ENCODE data around the gene SRGAP1.

The SRGAP1 gene

GRCh38 chr12:63844391-63845341 is at the start of gene SRGAP1:
TSS of gene SRGAP1 (plus strand) at chr12:63844700. CDS start at chr12:63844817, 117 bp downstream.
- no peak for DNase-seq

- no peak for DNase-seq
Measured at GRCh38 chr12:63795032-63795687, 49.3 kb upstream of the SRGAP1 start.

- DNase-seq = no peak
Measured at GRCh38 chr12:63795944-63796343, 48.6 kb upstream of the SRGAP1 start.

GRCh38 chr12:63802012-63802608 is 42.4 kb upstream of the SRGAP1 start:
- no peak for DNase-seq

- DNase-seq = no peak
Measured at GRCh38 chr12:63804746-63805145, 39.8 kb upstream of the SRGAP1 start.

- no peak for DNase-seq
Measured at GRCh38 chr12:63805704-63806672, 38.5 kb upstream of the SRGAP1 start.

- DNase-seq = no peak
Measured at GRCh38 chr12:63808631-63809030, 35.9 kb upstream of the SRGAP1 start.

GRCh38 chr12:63809566-63809965 is 34.9 kb upstream of the SRGAP1 start:
- no peak for DNase-seq

- no peak for DNase-seq
Measured at GRCh38 chr12:63811334-63811733, 33.2 kb upstream of the SRGAP1 start.

- no peak for DNase-seq
Measured at GRCh38 chr12:63811755-63812154, 32.7 kb upstream of the SRGAP1 start.

- DNase-seq = no peak
Measured at GRCh38 chr12:63814146-63814772, 30.2 kb upstream of the SRGAP1 start.

GRCh38 chr12:63815482-63815852 is 29.0 kb upstream of the SRGAP1 start:
- no peak for DNase-seq

GRCh38 chr12:63816031-63816430 is 28.5 kb upstream of the SRGAP1 start:
- DNase-seq = no peak

GRCh38 chr12:63820427-63820826 is 24.1 kb upstream of the SRGAP1 start:
- no peak for DNase-seq

GRCh38 chr12:63821781-63822251 is 22.7 kb upstream of the SRGAP1 start:
- DNase-seq = no peak

- no peak for DNase-seq
Measured at GRCh38 chr12:63822352-63822751, 22.1 kb upstream of the SRGAP1 start.

- DNase-seq = no peak
Measured at GRCh38 chr12:63823040-63823439, 21.5 kb upstream of the SRGAP1 start.

GRCh38 chr12:63826006-63826585 is 18.4 kb upstream of the SRGAP1 start:
- DNase-seq = peak; percentile 40

GRCh38 chr12:63828867-63829266 is 15.6 kb upstream of the SRGAP1 start:
- DNase-seq = no peak

GRCh38 chr12:63836046-63836445 is 8.5 kb upstream of the SRGAP1 start:
- no peak for DNase-seq

GRCh38 chr12:63836936-63837335 is 7.6 kb upstream of the SRGAP1 start:
- DNase-seq = no peak

GRCh38 chr12:63838411-63838810 is 6.1 kb upstream of the SRGAP1 start:
- DNase-seq = no peak

All from MV-4-11 (cell line).